Stimulated activated CD8-positive, alpha-beta memory T cell treated with anti-CD3 and anti-CD28 coated beads, Interleukin-12 subunit alpha, Interleukin-12 subunit beta, amount 100 ng/mL, for 24 hours (primary cell): ENCODE results near the gene WDR4.
"Not testable (repeated sequence)": the region's sequence is repeated elsewhere in the genome, so short reads cannot be mapped to it uniquely, and the experiment has no call there.

ENCODE experiments used
- DNase-seq: peaks from one replicate; pipeline ENCODE4 v3.0.0-alpha.2; 2020; ENCODE audit errors: extremely low read depth

The WDR4 gene, protein sequence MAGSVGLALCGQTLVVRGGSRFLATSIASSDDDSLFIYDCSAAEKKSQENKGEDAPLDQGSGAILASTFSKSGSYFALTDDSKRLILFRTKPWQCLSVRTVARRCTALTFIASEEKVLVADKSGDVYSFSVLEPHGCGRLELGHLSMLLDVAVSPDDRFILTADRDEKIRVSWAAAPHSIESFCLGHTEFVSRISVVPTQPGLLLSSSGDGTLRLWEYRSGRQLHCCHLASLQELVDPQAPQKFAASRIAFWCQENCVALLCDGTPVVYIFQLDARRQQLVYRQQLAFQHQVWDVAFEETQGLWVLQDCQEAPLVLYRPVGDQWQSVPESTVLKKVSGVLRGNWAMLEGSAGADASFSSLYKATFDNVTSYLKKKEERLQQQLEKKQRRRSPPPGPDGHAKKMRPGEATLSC

DNA sequence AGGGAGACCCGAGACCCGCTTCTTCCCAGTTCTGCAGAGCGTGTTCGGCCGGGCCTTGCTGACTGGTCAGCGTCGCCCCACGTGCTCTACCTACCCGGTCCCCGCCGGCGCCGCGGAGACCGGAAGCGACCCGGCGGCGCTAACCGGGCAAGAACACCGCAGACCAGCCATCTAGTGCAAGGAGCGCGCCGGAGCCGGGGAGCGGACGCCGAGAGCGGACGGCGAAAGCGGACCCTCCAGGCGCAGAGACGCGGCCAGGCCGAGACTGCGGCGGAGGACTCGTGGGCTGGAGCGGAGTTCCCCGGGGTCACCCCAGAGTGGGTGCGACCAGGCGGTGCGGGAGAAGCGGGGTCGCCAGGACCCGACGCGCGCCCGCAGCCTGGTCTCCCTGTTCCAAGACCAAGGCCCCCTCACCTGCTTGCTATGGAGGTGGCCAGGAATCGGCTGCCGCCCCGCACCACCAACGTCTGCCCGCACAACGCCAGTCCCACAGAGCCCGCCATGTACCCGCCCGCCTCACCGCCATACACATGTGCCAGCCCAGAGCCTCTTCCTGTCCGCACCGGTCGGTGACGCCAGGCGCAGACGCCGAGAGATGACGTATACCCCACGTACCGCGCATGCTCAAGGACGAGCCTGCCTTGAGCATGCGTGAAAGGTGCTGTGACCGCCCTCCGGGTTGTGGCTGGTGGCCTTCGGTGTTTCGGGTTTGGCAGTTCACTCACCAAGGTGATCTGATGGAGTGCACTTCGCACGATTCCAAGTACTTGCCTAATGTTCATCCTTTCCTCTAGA, at the start of gene WDR4:
TSS of gene WDR4 (minus strand) at position 547 of the 795 bp plus-strand sequence. CDS start at position 503, 44 bp downstream.
- peak; percentile 90 for DNase-seq

DNA sequence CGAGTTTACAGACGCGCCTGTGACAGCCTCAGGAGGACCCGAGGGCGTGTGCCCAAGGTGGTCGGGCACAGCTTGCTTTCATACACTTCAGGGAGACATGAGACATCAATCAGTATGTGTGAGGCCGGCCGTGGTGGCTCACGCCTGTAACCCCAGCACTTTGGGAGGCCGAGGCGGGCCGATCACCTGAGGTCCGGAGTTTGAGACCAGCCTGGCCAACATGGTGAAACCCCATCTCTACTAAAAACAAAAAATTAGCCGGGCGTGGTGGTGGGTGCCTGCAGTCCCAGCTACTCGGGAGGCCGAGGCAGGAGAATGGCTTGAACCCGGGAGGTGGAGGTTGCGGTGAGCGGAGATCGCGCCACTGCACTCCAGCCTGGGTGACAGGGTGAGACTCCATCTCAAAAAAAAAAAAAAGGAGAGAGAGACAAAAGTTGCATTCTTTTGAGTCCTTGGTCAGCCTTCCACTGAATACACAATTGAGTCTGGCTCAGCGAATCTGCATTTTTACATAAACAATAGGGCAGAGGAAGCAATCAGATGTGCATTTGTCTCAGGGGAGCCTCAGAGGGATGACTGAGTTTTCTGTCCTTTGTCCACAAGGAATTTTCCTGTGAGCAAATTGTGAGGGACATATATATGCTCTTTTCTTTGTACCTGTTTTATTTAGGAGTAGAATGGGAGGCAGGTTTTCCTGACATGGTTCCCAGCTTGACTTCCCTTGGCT, 48.3 kb upstream of the WDR4 start:
- DNase-seq = not testable (repeated sequence)

DNA sequence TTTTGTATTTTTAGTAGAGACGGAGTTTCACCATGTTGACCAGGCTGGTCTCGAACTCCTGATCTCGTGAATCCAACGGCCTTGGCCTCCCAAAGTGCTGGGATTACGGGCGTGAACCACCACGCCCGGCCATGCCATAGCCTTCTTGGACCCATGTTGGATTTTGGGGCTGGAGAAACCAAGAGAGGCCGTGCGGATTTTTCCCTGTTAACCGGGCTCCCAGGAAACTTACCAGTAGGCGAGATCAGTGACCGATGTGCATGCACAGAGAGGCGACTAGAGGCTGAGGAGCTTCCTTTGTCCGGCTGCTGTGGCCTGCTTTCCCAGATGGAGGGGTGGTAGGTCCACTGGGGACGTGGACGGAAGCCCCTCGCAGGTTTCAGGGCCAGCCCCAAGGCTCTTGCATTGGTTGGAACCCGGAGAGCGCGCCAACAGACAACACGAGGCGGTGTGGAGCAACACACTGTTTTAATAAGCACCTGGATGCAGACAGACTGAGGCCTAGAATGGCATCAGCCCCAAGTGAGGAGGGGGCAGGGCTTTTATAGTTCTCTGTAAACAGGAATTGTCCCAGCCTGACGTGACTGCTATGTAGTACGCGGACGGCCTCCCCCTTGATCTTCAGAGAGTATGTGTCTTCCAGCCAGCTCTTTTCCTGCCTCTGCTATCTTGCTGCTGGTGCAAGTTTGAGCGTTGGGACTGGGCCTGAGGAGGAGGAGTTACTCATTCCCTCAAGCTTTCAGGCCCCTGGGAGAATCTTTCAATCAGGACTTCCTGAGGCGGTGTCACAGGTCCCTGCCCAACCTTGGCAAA, 46.0 kb upstream of the WDR4 start, which contains the start of gene ERVH48-1:
TSS of gene ERVH48-1 (minus strand) at position 517 of the 813 bp plus-strand sequence. CDS start 6,624 bp downstream, outside the sequence.
- DNase-seq = no peak

DNA sequence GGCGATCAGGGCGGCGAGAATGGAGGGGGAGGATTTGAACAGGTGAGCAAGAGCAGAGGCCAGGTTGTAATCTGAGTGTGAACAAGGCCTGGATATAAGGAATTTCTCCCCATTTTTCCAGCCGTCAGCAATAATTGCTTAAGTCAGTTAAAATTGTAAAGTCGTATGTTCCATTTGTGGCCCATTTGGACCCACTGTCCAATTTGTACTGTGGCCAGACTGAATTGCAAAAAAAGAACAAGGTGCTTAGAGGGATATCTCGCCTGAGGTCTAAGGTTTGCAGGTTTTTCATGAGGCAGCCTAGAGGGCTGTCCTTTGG, 45.1 kb upstream of the WDR4 start:
- DNase-seq = no peak

DNA sequence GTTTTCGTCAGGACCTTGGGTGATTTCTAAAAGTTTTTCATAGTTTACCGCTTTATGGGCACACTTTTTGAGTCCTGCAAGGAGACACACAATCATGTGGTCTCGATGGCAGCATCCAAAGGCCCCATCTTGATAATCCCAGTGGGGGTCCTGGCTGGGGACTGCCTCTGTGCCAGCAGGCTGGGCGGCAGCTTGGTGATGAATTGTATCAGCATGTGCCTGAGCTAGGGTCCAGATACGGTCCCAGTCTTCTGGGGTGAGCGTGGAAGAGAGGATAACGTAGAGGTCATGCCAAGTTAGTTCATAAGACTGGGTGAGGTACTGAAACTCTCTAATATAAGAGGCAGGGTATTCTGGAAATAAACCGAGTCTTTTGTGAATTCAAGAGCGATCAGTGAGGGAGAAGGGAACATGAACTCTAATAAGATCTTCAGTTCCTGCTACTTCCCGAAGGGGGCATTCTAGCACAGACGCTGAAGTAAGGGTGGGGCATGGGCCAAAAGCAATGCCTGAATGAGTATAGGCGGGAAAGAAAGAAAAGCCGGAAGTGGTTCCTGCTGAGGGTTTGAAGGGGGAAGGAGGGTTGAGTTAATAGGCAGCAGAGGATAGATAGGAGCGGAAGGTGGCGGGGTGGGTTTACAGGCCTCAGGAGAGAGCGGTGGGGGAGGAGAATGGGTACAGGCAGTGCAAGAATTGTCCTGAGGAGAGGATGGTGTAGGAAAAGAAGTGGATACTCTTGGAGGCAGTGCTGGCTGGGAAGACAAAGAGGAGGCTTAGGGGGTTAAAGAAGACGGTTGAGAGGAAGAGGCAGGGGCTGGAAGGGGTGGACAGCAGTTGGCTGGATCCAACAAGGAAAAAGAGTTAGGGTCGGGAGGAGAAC, 44.5 kb upstream of the WDR4 start:
- DNase-seq = peak; percentile 28

DNA sequence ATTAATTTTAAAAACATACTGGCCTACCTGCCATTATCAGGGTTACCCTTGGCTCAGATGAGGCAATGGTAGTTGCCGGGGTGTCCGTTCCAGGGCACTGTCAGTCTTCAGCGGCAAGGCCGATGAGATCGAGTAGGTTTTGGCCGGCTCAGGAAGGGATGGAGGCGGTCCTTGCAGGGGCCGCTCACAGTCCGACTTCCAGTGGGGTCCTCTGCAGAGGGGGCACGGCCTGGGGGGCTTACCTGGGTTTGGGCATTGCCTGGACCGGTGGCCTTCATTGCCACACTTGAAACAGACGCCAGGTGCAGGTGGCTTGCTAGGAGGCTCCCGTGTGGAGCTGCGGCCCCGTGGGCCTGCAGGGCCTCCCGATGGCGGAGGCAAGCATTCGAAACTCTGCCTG, 43.6 kb upstream of the WDR4 start:
- DNase-seq = no peak

DNA sequence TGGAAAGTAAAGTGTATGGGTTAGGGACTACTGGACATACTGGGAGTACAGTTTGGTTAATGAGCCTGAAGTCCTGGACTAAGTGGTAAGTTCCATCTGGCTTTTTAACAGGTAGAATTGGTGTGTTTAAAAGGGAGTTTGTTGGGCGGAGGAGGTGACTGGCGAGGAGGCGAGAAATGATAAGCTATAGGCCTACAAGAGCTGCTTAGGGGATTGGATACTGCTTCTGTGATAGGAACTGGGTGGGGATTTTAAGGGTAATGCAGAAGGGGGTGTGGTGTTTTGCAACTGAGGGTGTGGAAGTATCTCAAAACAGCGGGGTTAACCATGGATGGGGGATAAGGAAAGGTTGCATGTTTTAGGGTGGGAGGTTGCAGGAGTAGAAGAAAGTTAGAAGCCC, 42.6 kb upstream of the WDR4 start:
- no peak for DNase-seq

DNA sequence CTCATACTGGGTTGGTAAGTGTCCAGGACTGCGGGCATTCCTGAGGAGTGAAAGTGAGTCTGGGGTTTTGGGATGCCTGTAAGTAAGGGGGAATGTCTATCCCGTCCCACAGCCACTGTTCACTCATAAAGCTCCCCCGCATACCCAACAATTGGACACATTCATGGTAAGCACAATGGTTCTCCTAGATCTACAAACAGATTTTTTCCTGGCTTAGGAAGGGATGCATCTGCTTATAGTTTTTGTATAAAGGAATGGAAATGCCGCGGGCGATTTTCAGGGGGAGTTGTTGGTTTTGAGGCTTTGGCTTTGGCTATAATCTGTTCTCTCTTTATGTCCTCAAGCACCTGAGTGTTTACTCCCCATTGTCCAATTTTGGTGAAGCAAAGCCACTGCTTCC, 39.0 kb upstream of the WDR4 start:
- no peak for DNase-seq

DNA sequence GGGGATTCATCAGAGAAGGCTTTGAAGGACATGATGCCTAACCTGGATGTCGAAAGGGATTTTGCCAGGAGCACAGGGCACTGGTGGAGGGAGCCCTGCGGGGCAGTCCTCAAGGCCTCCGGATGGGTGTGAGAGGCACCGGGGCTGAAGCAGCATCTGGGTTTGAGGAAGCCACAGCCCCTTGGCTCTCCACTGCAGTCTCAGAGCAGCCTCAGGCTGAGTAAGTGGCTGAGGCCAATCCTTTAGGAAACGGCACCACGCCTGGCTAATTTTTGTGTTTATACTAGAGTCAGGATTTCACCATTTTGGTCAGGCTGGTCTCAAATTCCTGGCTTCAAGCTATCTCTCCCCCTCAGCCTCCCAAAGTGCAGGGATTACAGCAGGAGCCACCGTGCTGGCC, 34.1 kb upstream of the WDR4 start:
- DNase-seq = no peak

DNA sequence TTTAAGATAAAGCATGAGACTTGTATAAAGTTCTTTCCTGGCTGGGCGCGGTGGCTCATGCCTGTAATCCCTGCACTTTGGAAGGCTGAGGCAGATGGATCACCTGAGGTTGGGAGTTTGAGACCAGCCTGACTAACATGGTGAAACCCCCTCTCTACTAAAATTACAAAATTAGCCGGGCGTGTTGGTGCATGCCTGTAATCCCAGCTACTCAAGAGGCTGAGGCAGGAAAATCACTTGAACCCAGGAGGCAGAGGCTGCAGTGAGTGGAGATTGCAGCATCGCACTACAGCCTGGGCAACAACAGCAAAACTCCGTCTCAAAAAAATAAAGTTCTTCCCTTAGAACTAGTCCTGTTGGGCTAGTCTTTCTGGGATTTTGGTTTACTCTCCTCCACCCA, 32.6 kb upstream of the WDR4 start:
- DNase-seq = not testable (repeated sequence)

DNA sequence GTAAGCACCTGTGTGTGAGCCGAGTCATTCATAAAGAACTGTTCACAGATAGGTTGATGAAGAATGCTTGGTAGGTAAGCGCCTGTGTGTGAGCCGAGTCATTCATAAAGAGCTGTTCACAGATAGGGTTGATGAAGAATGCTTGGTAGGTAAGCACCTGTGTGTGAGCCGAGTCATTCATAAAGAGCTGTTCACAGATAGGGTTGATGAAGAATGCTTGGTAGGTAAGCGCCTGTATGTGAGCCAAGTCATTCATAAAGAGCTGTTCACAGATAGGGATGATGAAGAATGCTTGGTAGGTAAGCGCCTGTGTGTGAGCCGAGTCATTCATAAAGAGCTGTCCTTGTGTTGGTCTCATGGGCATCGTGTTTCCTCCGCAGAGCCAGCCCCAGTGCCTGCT, 29.1 kb upstream of the WDR4 start:
- not testable (repeated sequence) for DNase-seq

DNA sequence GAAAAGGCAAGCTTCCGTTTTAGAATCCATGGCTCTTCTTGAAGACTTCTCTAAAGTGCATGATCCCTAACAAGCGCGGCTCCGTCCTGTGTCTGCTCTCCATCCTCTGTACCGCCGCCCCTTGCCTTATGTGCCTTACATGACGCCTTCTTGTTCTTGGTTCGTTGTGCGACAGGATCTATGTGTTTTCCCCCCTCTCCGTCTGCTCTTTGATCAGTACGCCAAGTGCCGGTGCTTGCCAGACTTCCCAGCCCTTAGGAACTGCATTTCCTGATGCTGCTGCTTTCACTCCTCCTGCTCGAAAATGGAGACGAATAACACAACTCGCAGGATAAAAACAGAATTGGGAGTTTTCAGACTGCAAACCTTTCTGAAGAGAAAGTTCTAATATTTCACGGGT, 26.9 kb upstream of the WDR4 start:
- DNase-seq = no peak

DNA sequence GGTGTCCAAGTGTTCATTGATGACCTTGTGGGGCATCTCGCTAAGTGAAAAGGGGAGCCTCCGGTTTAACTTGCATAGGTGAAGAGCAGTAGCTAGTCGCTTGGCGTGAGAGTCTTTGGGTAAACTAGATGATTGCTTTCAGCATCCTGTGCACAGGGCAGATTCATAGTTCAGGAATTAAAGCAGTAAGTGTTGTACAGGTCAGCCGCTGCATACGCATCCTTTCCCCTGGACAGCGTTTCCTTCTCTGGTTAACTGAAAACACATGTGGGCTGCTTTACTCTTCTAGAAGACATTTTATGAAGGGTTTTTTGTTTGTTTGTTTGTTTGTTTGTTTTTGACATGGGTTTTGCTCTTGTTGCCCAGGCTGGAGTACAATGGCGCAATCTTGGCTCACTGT, 25.9 kb upstream of the WDR4 start:
- DNase-seq = no peak

DNA sequence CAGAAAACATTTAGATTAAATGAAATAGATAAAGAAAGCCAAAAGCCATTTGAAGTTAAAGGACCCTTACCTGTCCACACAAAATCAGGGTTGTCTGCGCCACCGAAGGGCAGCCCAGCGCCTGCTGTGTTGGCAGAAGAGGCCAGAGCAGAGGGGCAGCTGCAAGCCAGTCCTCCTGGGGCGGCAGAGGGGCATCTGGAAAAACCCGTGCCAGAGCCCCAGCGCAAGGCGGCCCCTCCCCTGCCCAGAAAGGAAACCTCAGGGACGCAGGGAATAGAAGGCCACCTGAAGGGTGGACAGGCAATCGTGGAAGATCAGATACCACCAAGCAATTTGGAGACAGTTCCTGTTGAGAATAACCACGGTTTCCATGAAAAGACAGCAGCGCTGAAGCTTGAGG, 24.5 kb upstream of the WDR4 start:
- no peak for DNase-seq

DNA sequence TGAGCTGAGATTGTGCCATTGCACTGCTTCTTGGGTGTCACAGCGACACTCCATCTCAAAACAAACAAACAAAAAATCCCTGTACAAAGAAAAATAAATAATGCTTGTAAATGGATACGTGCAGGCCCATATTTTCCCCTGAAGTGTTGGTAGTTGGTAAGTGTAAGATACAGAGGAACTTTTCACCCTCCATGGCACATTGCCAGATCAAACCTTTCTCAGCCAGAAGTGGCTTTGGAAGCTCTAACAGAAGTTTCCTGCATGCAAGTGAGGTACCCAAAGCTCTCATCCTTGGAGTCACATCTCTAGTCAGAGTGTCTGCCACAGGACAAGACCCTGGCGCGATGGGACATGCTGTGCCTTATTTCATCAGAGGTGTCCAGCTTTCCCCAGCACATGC, 21.1 kb upstream of the WDR4 start:
- DNase-seq = no peak

DNA sequence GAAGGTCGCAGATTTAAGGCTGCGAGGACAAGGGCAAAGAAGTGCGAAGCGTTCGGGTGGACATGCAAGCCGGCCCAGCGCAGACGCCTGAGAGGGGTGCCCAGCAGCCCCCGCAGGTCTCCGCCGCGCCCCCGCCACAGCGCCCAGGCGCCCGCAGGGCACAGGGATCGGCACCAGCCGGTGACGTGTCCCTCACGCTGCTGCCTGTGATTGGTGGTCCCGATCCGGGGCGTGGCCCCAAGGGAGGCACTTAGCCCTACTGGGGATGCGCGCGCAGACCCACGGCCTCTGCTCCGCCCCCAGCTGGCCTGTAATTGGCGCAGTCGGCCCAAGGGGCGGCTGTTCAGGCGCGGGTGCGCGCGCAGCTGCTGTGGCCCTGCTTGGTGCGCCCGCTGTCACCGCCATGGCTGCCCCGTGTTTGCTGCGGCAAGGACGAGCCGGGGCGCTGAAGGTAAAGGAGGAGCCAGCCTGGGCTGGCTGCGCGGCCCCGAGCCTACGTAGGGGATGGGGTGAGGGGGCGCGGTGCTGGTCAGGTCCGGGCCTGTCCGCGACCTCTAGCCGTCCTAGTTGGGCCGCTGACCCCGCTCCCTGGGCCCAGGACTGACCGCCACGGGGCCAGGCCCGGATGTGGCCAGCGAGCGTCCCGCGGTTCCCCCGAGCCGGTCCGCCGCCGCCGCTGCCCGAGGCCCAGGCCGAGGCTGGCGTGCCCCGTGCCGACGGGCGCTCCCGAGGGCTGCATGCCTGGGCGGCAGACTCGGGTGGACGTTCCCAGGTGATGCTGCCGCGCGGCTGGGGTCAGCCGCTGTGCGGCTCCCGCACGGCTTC, 13.8 kb upstream of the WDR4 start, which contains the start of gene NDUFV3:
TSS of gene NDUFV3 (plus strand) at position 379 of the 825 bp plus-strand sequence. CDS start at position 404, 25 bp downstream.
- peak; percentile 100 for DNase-seq

DNA sequence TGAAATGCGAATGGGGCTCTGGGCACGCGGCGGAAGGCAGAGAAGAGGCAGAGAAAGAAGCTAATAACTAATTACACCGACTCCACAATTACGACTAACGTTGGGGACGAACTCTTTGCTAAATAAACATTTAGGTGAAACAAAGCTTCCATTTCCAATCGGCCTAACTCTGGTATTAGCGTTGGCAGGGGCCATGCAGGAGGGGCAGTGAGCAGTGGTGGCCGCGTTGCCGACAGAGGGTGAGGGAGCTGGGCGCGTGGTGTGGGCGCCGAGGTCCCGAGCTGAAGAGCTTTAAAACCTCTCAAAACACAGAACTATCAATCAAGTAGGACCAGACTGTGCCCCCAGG, 13.2 kb upstream of the WDR4 start:
- DNase-seq = peak; percentile 1

DNA sequence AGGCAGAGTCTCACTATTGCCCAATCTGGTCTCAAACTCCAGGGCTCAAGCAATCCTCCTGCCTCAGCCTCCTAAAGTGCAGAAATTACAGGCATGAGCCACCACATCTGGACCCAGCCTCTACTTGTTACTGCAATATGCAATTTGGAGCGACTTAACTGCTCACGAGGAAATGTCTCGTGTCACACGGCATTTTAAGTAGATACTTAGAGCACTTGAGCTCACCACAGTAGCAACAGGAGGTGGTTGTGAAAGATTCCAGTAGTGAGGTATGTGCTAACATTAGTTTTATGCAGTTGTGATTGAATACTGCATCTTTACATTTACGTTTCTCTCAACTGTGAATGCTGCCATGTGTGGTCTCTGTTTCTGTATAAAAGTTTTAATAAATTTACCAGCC, 8.0 kb upstream of the WDR4 start:
- no peak for DNase-seq

DNA sequence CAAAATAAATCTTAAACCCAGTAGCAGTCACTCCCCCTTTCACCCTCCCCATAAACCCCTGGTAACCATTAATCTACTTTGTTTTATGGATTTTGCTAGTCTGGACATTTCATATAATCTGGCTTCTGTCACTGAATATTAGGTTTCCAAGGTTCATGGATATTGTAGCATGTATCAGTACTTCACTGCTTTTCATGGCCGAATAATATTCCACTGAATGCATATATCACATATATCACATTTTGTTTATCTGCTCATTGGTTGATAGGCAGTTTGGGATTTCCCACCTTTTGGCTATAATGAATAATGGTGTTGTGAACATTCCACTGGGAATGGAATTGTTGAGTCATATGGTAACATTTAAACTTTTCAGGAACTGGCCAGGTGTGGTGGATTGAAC, 4.6 kb upstream of the WDR4 start:
- no peak for DNase-seq

DNA sequence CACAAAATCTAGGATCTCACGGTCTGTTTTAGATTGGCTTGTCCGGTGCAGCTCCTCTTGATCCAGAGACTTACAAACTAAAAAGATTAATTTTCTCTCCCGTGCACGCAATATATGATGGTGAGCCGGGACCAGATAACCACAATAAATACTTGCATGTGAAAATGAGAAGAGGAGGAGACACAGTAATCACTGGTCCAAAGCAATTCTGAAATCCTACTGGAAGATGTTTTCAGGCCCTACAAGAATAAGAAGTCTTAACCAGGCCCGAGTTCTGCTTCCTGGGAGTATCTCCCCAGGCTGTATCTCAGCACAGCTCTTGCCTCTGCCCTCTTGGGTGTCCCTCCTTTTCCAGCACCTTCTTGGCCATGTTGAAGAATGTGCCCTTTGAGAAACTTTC, 1.0 kb upstream of the WDR4 start:
- DNase-seq = no peak
